Measurements from ENCODE around the gene IRS1.

IRS1 gene

GRCh38 chr2:226800941-226801784, 1.5 kb upstream of the IRS1 start:
- TF ChIP-seq, protein P1, sequence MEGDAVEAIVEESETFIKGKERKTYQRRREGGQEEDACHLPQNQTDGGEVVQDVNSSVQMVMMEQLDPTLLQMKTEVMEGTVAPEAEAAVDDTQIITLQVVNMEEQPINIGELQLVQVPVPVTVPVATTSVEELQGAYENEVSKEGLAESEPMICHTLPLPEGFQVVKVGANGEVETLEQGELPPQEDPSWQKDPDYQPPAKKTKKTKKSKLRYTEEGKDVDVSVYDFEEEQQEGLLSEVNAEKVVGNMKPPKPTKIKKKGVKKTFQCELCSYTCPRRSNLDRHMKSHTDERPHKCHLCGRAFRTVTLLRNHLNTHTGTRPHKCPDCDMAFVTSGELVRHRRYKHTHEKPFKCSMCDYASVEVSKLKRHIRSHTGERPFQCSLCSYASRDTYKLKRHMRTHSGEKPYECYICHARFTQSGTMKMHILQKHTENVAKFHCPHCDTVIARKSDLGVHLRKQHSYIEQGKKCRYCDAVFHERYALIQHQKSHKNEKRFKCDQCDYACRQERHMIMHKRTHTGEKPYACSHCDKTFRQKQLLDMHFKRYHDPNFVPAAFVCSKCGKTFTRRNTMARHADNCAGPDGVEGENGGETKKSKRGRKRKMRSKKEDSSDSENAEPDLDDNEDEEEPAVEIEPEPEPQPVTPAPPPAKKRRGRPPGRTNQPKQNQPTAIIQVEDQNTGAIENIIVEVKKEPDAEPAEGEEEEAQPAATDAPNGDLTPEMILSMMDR (IDR thresholded peaks at IDR 0.05; ENCODE audit: control extremely low read depth, extremely low read depth, low read depth, missing control alignments): no peak
- CTCF ChIA-PET: interaction anchor here (0.9 to 6.4 kb wide), 23 partner anchors 10 to 916 kb away, joined by 3 to 59 read pairs (median 6); partner anchors contain the start of gene RHBDD1
- DNase-seq (ENCODE audit: extremely low spot score): peak; percentile 89
- POLR2A ChIA-PET: no interaction called here

GRCh38 chr2:226799976-226800940, 638 bp upstream of the IRS1 start:
- no peak for DNase-seq (ENCODE audit: extremely low spot score)
- TF ChIP-seq, protein P1 (IDR thresholded peaks at IDR 0.05; ENCODE audit: control extremely low read depth, extremely low read depth, low read depth, missing control alignments): no peak
- CTCF ChIA-PET: interaction anchor here (0.7 to 6.4 kb wide), 11 partner anchors 10 to 1131 kb away, joined by 3 to 59 read pairs (median 3); partner anchors contain the start of gene RHBDD1
- POLR2A ChIA-PET: no interaction called here

- ChIA-PET CTCF (interaction anchor here (0.8 to 3.8 kb wide), 5 partner anchors 14 to 583 kb away, joined by 3 to 13 read pairs (median 3); no protein-coding TSS in a partner anchor), POLR2A (no interaction called here)
- DNase-seq (ENCODE audit: extremely low spot score): peak; percentile 70
- TF ChIP-seq, protein P1 (IDR thresholded peaks at IDR 0.05; ENCODE audit: control extremely low read depth, extremely low read depth, low read depth, missing control alignments): peak; percentile 25
Observed at GRCh38 chr2:226798422-226799210, 1.0 kb downstream of the IRS1 start.

GRCh38 chr2:226797989-226798421, 1.6 kb downstream of the IRS1 start:
- ChIA-PET POLR2A (no interaction called here), CTCF (interaction anchor here (0.8 to 3.8 kb wide), 3 partner anchors 13 to 583 kb away, joined by 3 to 13 read pairs (median 3); no protein-coding TSS in a partner anchor)
- no peak for DNase-seq (ENCODE audit: extremely low spot score)
- TF ChIP-seq, protein P1 (IDR thresholded peaks at IDR 0.05; ENCODE audit: control extremely low read depth, extremely low read depth, low read depth, missing control alignments): no peak

- ChIA-PET POLR2A (no interaction called here), CTCF (interaction anchor here (0.8 to 3.8 kb wide), 2 partner anchors 27 to 582 kb away, joined by 3 to 13 read pairs; no protein-coding TSS in a partner anchor)
- TF ChIP-seq, protein P1 (IDR thresholded peaks at IDR 0.05; ENCODE audit: control extremely low read depth, extremely low read depth, low read depth, missing control alignments): no peak
Observed at GRCh38 chr2:226797289-226797988, 2.2 kb downstream of the IRS1 start.

More at GRCh38 chr2:226797289-226797988, 2.2 kb downstream of the IRS1 start:
- DNase-seq (ENCODE audit: extremely low spot score): no peak

All from GM10248 (cell line).